ENCODE data around the gene NCAN.

- TF ChIP-seq CTCF (IDR thresholded peaks at IDR 0.05) (no peak), POLR2A (IDR thresholded peaks at IDR 0.05) (no peak)
These were observed 63.2 kb downstream of the NCAN start for GRCh38 chr19:19274716-19275565.

Data from esophagus squamous epithelium (tissue), 4 donors.